Astrocyte (in vitro differentiated cells and primary cell): ENCODE data around the gene TCF20. TPM values are rescaled to one million over a fixed set of nuclear protein-coding genes. Genes with fewer than 3 reads are reported as not detected.

Source experiments
- DNase-seq: peaks from one replicate; pipeline ENCODE4 v3.0.0-alpha.2; 2010; ENCODE audit warnings: low read depth
- FAIRE-seq: peaks from 2 replicates; lab custom pipeline; 2011; peaks lifted over from hg19 to GRCh38; lab: Jason Lieb, UNC
- H2AFZ ChIP-seq: 2 replicates; pipeline ENCODE4 v1.6.0; 2012; ENCODE audit warnings: low read depth, low read length, inconsistent platforms
- H3K27ac ChIP-seq: 2 replicates; pipeline ENCODE4 v1.5.1; 2011; ENCODE audit warnings: low read depth, low read length, inconsistent platforms
- H3K27me3 ChIP-seq: 2 replicates; pipeline ENCODE4 v1.6.0; 2011; ENCODE audit warnings: low read length, inconsistent platforms; ENCODE audit not compliant: insufficient read depth
- H3K36me3 ChIP-seq: 2 replicates; pipeline ENCODE4 v1.5.1; 2011; ENCODE audit warnings: low read length, inconsistent platforms; ENCODE audit not compliant: insufficient read depth
- H3K4me1 ChIP-seq: 2 replicates; pipeline ENCODE4 v1.5.1; 2011; ENCODE audit warnings: low read length, inconsistent platforms; ENCODE audit not compliant: insufficient read depth
- H3K4me2 ChIP-seq: 2 replicates; pipeline ENCODE4 v1.6.0; 2012; ENCODE audit warnings: low read length, inconsistent platforms
- H3K4me3 ChIP-seq: 2 replicates; pipeline ENCODE4 v1.5.1; 2011; ENCODE audit warnings: low read depth, mild to moderate bottlenecking, low read length, inconsistent platforms; ENCODE audit not compliant: insufficient read depth
- H3K79me2 ChIP-seq: 2 replicates; pipeline ENCODE4 v1.6.0; 2012; ENCODE audit warnings: mild to moderate bottlenecking, low read length, inconsistent platforms; ENCODE audit not compliant: insufficient read depth
- H3K9ac ChIP-seq: 2 replicates; pipeline ENCODE4 v1.6.0; 2012; ENCODE audit warnings: mild to moderate bottlenecking, low read length, inconsistent platforms
- H3K9me3 ChIP-seq: 2 replicates; pipeline ENCODE4 v1.5.1; 2012; ENCODE audit warnings: low read depth, mild to moderate bottlenecking, low read length, inconsistent platforms; ENCODE audit not compliant: insufficient read depth
- H4K20me1 ChIP-seq: 2 replicates; pipeline ENCODE4 v1.6.0; 2012; ENCODE audit warnings: low read length, inconsistent platforms; ENCODE audit not compliant: insufficient read depth
- H3K27ac Mint-ChIP-seq: one replicate; pipeline ENCODE4 v1.8.0; 2021; ENCODE audit warnings: mild to moderate bottlenecking, mixed read lengths; ENCODE audit not compliant: unreplicated experiment
- H3K27me3 Mint-ChIP-seq: one replicate; pipeline ENCODE4 v1.8.0; 2021; ENCODE audit warnings: low read depth, mixed read lengths; ENCODE audit not compliant: unreplicated experiment
- H3K36me3 Mint-ChIP-seq: one replicate; pipeline ENCODE4 v1.8.0; 2021; ENCODE audit warnings: low read depth, mixed read lengths; ENCODE audit not compliant: unreplicated experiment
- H3K4me1 Mint-ChIP-seq: one replicate; pipeline ENCODE4 v1.8.0; 2021; ENCODE audit warnings: low read depth, mixed read lengths; ENCODE audit not compliant: unreplicated experiment
- H3K4me3 Mint-ChIP-seq: one replicate; pipeline ENCODE4 v1.8.0; 2021; ENCODE audit warnings: mild to moderate bottlenecking, moderate library complexity, mixed read lengths; ENCODE audit not compliant: unreplicated experiment
- H3K9me3 Mint-ChIP-seq: one replicate; pipeline ENCODE4 v1.8.0; 2021; ENCODE audit warnings: mild to moderate bottlenecking, mixed read lengths; ENCODE audit not compliant: unreplicated experiment
- CTCF ChIP-seq: IDR thresholded peaks from 2 replicates; pipeline ENCODE4 v1.5.1; 2011; ENCODE audit warnings: low read depth, mild to moderate bottlenecking, inconsistent platforms, low read length, moderate library complexity; ENCODE audit not compliant: insufficient read depth
- EZH2 ChIP-seq: IDR thresholded peaks from 2 replicates; pipeline ENCODE4 v1.6.1; 2012; ENCODE audit warnings: mild to moderate bottlenecking, low read length, inconsistent platforms; ENCODE audit not compliant: insufficient read depth
- total RNA-seq: library from RNA; stranded (reverse); gene quantifications from 2 replicates; pipeline ENCODE4 v1.2.1, GENCODE V29; 2021

The TCF20 gene
- total RNA-seq, 1 donor from 2014 or later = 37.6 TPM

- Histone ChIP-seq H3K79me2 (peaks cover 77% of the 10 kb centered on the region), H2AFZ (no peak overlapping the region), H3K4me3 (no peak overlapping the region), H3K9ac (no peak overlapping the region), H3K4me2 (no peak overlapping the region), H3K9me3 (no peaks in the 10 kb centered on the region), H4K20me1 (peaks cover 75% of the 10 kb centered on the region), H3K27me3 (no peaks in the 10 kb centered on the region), H3K36me3 (no peaks in the 10 kb centered on the region), H3K4me1 (no peaks in the 10 kb centered on the region), H3K27ac (no peak overlapping the region)
- no peaks in the 10 kb centered on the region for H3K27me3 Mint-ChIP-seq
- no peak overlapping the region for H3K27ac Mint-ChIP-seq
- DNase-seq (no peak), FAIRE-seq (no peak)
- H3K4me1 Mint-ChIP-seq = peaks cover 12% of the 10 kb centered on the region
- no peak overlapping the region for H3K4me3 Mint-ChIP-seq
- no peak for TF ChIP-seq EZH2
- no peak for TF ChIP-seq CTCF
- no peaks in the 10 kb centered on the region for H3K36me3 Mint-ChIP-seq
- no peaks in the 10 kb centered on the region for H3K9me3 Mint-ChIP-seq
Observed at GRCh38 chr22:42227435-42227834, 43.0 kb downstream of the TCF20 start.

DNA sequence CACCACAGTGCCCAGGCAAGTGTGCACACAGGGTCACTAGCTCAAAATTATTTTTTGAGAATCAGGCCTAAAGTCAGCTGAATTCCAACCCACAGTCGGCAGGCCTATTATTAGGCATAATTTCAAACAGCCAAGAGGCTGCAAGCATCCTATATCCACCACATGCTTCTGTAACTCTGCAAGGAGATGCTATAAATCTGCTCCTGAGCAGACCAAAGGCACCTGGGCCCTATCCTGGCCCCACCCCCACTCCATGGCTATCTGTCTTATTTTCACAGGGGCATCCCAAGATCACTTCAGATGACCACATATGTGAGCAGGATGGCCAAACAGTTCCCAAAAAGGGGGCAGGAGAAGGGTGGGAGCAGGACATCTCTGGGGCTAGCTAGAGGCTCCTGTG lies 44.6 kb downstream of the TCF20 start:
- Histone ChIP-seq H3K27me3 (no peaks in the 10 kb centered on the region), H3K4me1 (no peaks in the 10 kb centered on the region), H4K20me1 (peaks cover 83% of the 10 kb centered on the region), H3K9me3 (no peaks in the 10 kb centered on the region), H3K9ac (no peak overlapping the region), H3K79me2 (peaks cover 77% of the 10 kb centered on the region), H3K27ac (no peak overlapping the region), H3K4me2 (no peak overlapping the region), H3K36me3 (no peaks in the 10 kb centered on the region), H3K4me3 (no peak overlapping the region), H2AFZ (no peak overlapping the region)
- no peaks in the 10 kb centered on the region for H3K9me3 Mint-ChIP-seq
- no peak overlapping the region for H3K27ac Mint-ChIP-seq
- no peak overlapping the region for H3K4me3 Mint-ChIP-seq
- DNase-seq (no peak), FAIRE-seq (no peak)
- H3K27me3 Mint-ChIP-seq = no peaks in the 10 kb centered on the region
- peaks cover 12% of the 10 kb centered on the region for H3K4me1 Mint-ChIP-seq
- H3K36me3 Mint-ChIP-seq = no peaks in the 10 kb centered on the region
- TF ChIP-seq CTCF (no peak), EZH2 (no peak)

DNA sequence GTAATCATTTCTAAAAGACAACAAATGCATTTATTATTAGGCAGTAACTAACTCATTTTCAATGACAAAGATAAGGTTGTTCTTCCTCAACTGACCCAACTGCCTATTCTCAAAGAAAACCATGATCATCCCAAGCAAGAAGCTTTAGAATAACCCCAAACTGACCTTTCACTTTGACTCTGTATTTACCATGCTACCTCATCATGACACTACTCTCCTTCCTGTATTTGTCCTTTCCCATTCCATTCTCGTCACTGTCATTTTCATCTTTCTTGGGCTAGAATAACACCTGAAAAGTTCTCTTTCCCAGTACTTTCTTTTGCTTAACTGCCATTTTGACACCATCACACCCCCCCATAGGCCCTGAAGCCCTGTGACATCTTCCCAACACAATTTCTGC lies 48.3 kb downstream of the TCF20 start:
- Histone ChIP-seq H3K27me3 (no peaks in the 10 kb centered on the region), H3K4me2 (no peak overlapping the region), H3K4me1 (no peaks in the 10 kb centered on the region), H2AFZ (no peak overlapping the region), H3K4me3 (no peak overlapping the region), H4K20me1 (peaks cover 86% of the 10 kb centered on the region), H3K27ac (no peak overlapping the region), H3K9me3 (no peaks in the 10 kb centered on the region), H3K9ac (no peak overlapping the region), H3K79me2 (peaks cover 73% of the 10 kb centered on the region), H3K36me3 (no peaks in the 10 kb centered on the region)
- H3K4me1 Mint-ChIP-seq = peaks cover 10% of the 10 kb centered on the region
- no peaks in the 10 kb centered on the region for H3K9me3 Mint-ChIP-seq
- TF ChIP-seq EZH2 (no peak), CTCF (no peak)
- no peaks in the 10 kb centered on the region for H3K36me3 Mint-ChIP-seq
- H3K4me3 Mint-ChIP-seq = no peak overlapping the region
- no peak for FAIRE-seq
- H3K27ac Mint-ChIP-seq = no peak overlapping the region
- no peak for DNase-seq
- no peaks in the 10 kb centered on the region for H3K27me3 Mint-ChIP-seq

Other genes with a start within 250 kb of the TCF20 start
- gene NAGA, start 199.8 kb downstream of the TCF20 start, total RNA-seq = 8.9 TPM in 2 replicates
- gene PHETA2, start 196.4 kb downstream of the TCF20 start, total RNA-seq = 0.12 and 0.18 TPM in 2 replicates
- gene SMDT1, start 191.0 kb downstream of the TCF20 start, total RNA-seq = 29.3 and 31.1 TPM in 2 replicates
- 58.6 and 58.7 TPM in 2 replicates for gene NDUFA6, start 179.9 kb downstream of the TCF20 start, total RNA-seq
- 0.82 and 0.91 TPM in 2 replicates for gene CYP2D6, start 139.8 kb downstream of the TCF20 start, total RNA-seq
- 0.07 and 0.17 TPM in 2 replicates for gene NFAM1, start 161.8 kb upstream of the TCF20 start, total RNA-seq
- 54.9 TPM in 2 replicates for gene RRP7A, start 249.1 kb upstream of the TCF20 start, total RNA-seq